ENCODE measurements around the gene G3BP2.
"Not testable (repeated sequence)": the region's sequence is repeated elsewhere in the genome, so short reads cannot be mapped to it uniquely, and the experiment has no call there.

Gene G3BP2

GRCh38 chr4:75683482-75684155 lies 10.4 kb upstream of the G3BP2 start:
- DNase-seq (ENCODE audit: low read depth in 2 of 2): no peak

- no peak for DNase-seq (ENCODE audit: low read depth in 2 of 2)
Measured at GRCh38 chr4:75679876-75680575, 6.8 kb upstream of the G3BP2 start.

GRCh38 chr4:75678965-75679364 lies 5.8 kb upstream of the G3BP2 start:
- no peak for DNase-seq (ENCODE audit: low read depth in 2 of 2)

GRCh38 chr4:75678473-75678872 lies 5.3 kb upstream of the G3BP2 start:
- no peak for DNase-seq (ENCODE audit: low read depth in 2 of 2)

- DNase-seq (ENCODE audit: low read depth in 2 of 2): no peak
Measured at GRCh38 chr4:75675004-75675531, 1.9 kb upstream of the G3BP2 start.

- no peak for DNase-seq (ENCODE audit: low read depth in 2 of 2)
Measured at GRCh38 chr4:75673959-75674328, 733 bp upstream of the G3BP2 start.

- peak; percentile 57 to 61 for DNase-seq (ENCODE audit: low read depth in 2 of 2)
Measured at GRCh38 chr4:75672461-75673026, 667 bp downstream of the G3BP2 start.

- no peak for DNase-seq (ENCODE audit: low read depth in 2 of 2)
Measured at GRCh38 chr4:75671802-75672421, 1.3 kb downstream of the G3BP2 start.

- DNase-seq (ENCODE audit: low read depth in 2 of 2): no peak
Measured at GRCh38 chr4:75668596-75668995, 4.6 kb downstream of the G3BP2 start.

- DNase-seq (ENCODE audit: low read depth in 2 of 2): not testable (repeated sequence)
Measured at GRCh38 chr4:75667636-75668035, 5.6 kb downstream of the G3BP2 start.

GRCh38 chr4:75666299-75666698 lies 6.9 kb downstream of the G3BP2 start:
- DNase-seq (ENCODE audit: low read depth in 2 of 2): no peak

GRCh38 chr4:75664604-75665003 lies 8.6 kb downstream of the G3BP2 start:
- not testable (repeated sequence) for DNase-seq (ENCODE audit: low read depth in 2 of 2)

GRCh38 chr4:75662626-75663025 lies 10.6 kb downstream of the G3BP2 start:
- no peak for DNase-seq (ENCODE audit: low read depth in 2 of 2)

GRCh38 chr4:75660491-75660890 lies 12.7 kb downstream of the G3BP2 start:
- no peak for DNase-seq (ENCODE audit: low read depth in 2 of 2)

GRCh38 chr4:75659512-75660031 lies 13.6 kb downstream of the G3BP2 start:
- DNase-seq (ENCODE audit: low read depth in 2 of 2): no peak

GRCh38 chr4:75658876-75659275 lies 14.3 kb downstream of the G3BP2 start:
- no peak for DNase-seq (ENCODE audit: low read depth in 2 of 2)

GRCh38 chr4:75655562-75655961 lies 17.6 kb downstream of the G3BP2 start:
- no peak for DNase-seq (ENCODE audit: low read depth in 2 of 2)

GRCh38 chr4:75654905-75655304 lies 18.3 kb downstream of the G3BP2 start:
- no peak for DNase-seq (ENCODE audit: low read depth in 2 of 2)

- no peak for DNase-seq (ENCODE audit: low read depth in 2 of 2)
Measured at GRCh38 chr4:75653845-75654503, 19.2 kb downstream of the G3BP2 start.

GRCh38 chr4:75644095-75644494 lies 29.1 kb downstream of the G3BP2 start:
- no peak for DNase-seq (ENCODE audit: low read depth in 2 of 2)

GRCh38 chr4:75643651-75644050 lies 29.6 kb downstream of the G3BP2 start:
- no peak for DNase-seq (ENCODE audit: low read depth in 2 of 2)
